PC-9 (cell line): ENCODE data around the gene COL18A1. TPM values are rescaled to one million over a fixed set of nuclear protein-coding genes. Genes with fewer than 3 reads are reported as not detected.

Source experiments
- BruUV-seq: library from RNA; stranded (reverse); fragments of 400-500 nt; replicated peaks from 2 replicates; lab custom pipeline; 2021; lab: Mats Ljungman, UMichigan
- CTCF ChIA-PET: fragments of 300-600 bp; sonication (Branson Sonifier 250); formaldehyde crosslinking; loops from one replicate; lab custom pipeline; 2022; ENCODE audit warnings: antibody characterized with exemption; lab: Charles Lee
- POLR2A ChIA-PET: fragments of 300-600 bp; sonication (Branson Sonifier 250); formaldehyde crosslinking; loops from one replicate; lab custom pipeline; 2022; ENCODE audit warnings: antibody characterized with exemption; ENCODE audit not compliant: unreplicated experiment; lab: Charles Lee
- DNase-seq, 2 experiments: peaks; one replicate each; pipeline versions ENCODE4 v3.0.0 to v3.0.0-alpha.2; 2015 to 2022; ENCODE audit warnings: mixed read lengths in 1 of 2
- H2AFZ ChIP-seq: fragments of 200-600 bp; sonication (generic); 2 replicates; pipeline ENCODE4 v1.8.1; 2017; ENCODE audit warnings: antibody characterized with exemption
- H3F3A ChIP-seq: fragments of 200-600 bp; sonication (generic); 2 replicates; pipeline ENCODE4 v1.8.1; 2017; ENCODE audit warnings: antibody characterized with exemption, mild to moderate bottlenecking, low read depth; ENCODE audit not compliant: insufficient read depth
- H3K27ac ChIP-seq: fragments of 200-600 bp; sonication (generic); 2 replicates; pipeline ENCODE4 v1.6.1; 2016; ENCODE audit warnings: mixed run types
- H3K27me3 ChIP-seq: fragments of 200-600 bp; sonication (generic); 2 replicates; pipeline ENCODE4 v1.6.1; 2016; ENCODE audit warnings: low read depth, mixed run types; ENCODE audit not compliant: insufficient read depth
- H3K36me3 ChIP-seq: fragments of 200-600 bp; sonication (generic); 2 replicates; pipeline ENCODE4 v1.6.1; 2016; ENCODE audit warnings: low read depth, mixed run types
- H3K4me1 ChIP-seq: fragments of 200-600 bp; sonication (generic); replicated peaks from 2 replicates; pipeline ENCODE4 v1.6.1; 2016; ENCODE audit warnings: mixed run types; ENCODE audit not compliant: insufficient read depth
- H3K4me2 ChIP-seq: fragments of 200-600 bp; sonication (generic); 2 replicates; pipeline ENCODE4 v1.6.1; 2017; ENCODE audit warnings: mixed run types
- H3K4me3 ChIP-seq: fragments of 200-600 bp; sonication (generic); 2 replicates; pipeline ENCODE4 v1.6.1; 2016; ENCODE audit warnings: mixed run types
- H3K79me2 ChIP-seq: fragments of 200-600 bp; sonication (generic); 2 replicates; pipeline ENCODE4 v1.6.1; 2017; ENCODE audit warnings: low read depth, mixed run types
- H3K9me2 ChIP-seq: fragments of 200-600 bp; sonication (generic); 2 replicates; pipeline ENCODE4 v1.8.1; 2017; ENCODE audit warnings: mild to moderate bottlenecking; ENCODE audit not compliant: insufficient read depth
- H3K9me3 ChIP-seq: fragments of 200-600 bp; sonication (generic); 2 replicates; pipeline ENCODE4 v1.8.1; 2016; ENCODE audit warnings: low read depth; ENCODE audit not compliant: insufficient read depth
- H4K20me1 ChIP-seq: fragments of 200-600 bp; sonication (generic); 2 replicates; pipeline ENCODE4 v1.8.1; 2017; ENCODE audit not compliant: insufficient read depth
- CTCF ChIP-seq: fragments of 200-600 bp; sonication (generic); conservative IDR thresholded peaks from 2 replicates; pipeline ENCODE4 v1.6.1; 2017; ENCODE audit warnings: mixed run types, antibody characterized with exemption, mild to moderate bottlenecking, moderate library complexity
- EZH2 ChIP-seq: fragments of 200-600 bp; sonication (generic); IDR thresholded peaks from 2 replicates; pipeline ENCODE4 v1.8.0; 2017; ENCODE audit warnings: antibody characterized with exemption, low read depth
- intact Hi-C: fragments of 100-400 bp; cut with micrococcal nuclease; formaldehyde crosslinking; loops from one replicate; pipeline ENCODE4 v1.10.0; 2022; ENCODE audit not compliant: unreplicated experiment
- total RNA-seq: library from RNA; stranded (reverse); gene quantifications from 2 replicates; pipeline ENCODE4 v1.2.3, GENCODE V29; 2021

COL18A1 gene
- total RNA-seq, 1 experiment from 2014 or later = 82.4 TPM

GRCh38 chr21:45409466-45410150 lies 4.6 kb downstream of the COL18A1 start:
- Histone ChIP-seq H3K4me2 (no peak overlapping the region), H3K4me1 (peaks cover 26% of the 10 kb centered on the region), H4K20me1 (peaks cover 5% of the 10 kb centered on the region; the same call in 1 of the 2 replicates), H3K4me3 (no peak overlapping the region), H3F3A (no peaks in the 10 kb centered on the region; the same call in 1 of the 2 replicates), H3K36me3 (no peaks in the 10 kb centered on the region), H3K9me2 (no peaks in the 10 kb centered on the region), H3K79me2 (no peaks in the 10 kb centered on the region), H3K27ac (no peak overlapping the region), H2AFZ (no peak overlapping the region), H3K9me3 (no peaks in the 10 kb centered on the region), H3K27me3 (no peaks in the 10 kb centered on the region)
- TF ChIP-seq CTCF (no peak), EZH2 (no peak)
- DNase-seq = no peak
- ChIA-PET CTCF (no interaction called here), POLR2A (no interaction called here)
- no TSS peak for BruUV-seq
- intact Hi-C loops = no loop called here

DNA sequence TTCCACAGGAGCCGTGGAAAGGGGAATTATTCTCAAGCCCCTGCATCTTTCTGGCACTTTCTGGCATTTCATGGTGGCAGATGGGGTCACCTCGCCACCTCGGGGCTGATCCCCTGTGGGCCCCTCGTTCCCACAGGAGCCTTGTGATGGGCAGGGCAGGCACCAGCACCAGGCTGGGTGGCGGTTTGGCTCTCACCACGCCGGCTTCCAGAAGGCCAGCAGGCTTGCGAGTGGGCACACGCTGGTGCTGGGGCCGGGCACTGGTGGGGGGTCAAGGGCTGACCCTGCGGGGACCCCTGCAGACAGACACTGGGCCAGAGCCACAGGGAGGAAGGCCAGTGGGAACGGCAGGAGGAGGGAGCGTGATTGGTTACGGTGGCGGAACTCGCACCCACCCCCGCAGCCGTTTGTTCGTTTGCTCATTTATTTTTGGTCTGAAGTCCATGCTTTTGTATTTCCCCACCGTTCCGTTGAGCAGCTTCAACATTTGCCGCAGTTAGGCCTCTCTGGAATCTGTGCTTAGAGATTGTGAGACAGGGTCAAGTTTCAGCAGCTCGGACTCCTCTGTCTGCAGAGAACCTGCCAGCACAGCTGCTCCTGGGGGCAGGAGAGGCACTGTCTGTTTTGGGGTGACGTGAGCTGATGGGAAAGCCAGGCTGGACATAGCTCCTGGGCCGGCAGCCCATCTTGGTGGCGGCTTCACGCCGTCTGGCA lies 5.3 kb downstream of the COL18A1 start:
- Histone ChIP-seq H3K36me3 (no peaks in the 10 kb centered on the region), H3K4me3 (no peak overlapping the region), H3K79me2 (no peaks in the 10 kb centered on the region), H3F3A (no peaks in the 10 kb centered on the region; the same call in 1 of the 2 replicates), H4K20me1 (peaks cover 5% of the 10 kb centered on the region; the same call in 1 of the 2 replicates), H3K27ac (no peak overlapping the region), H2AFZ (no peak overlapping the region), H3K9me2 (no peaks in the 10 kb centered on the region), H3K4me1 (peaks cover 26% of the 10 kb centered on the region), H3K4me2 (no peak overlapping the region), H3K27me3 (no peaks in the 10 kb centered on the region), H3K9me3 (no peaks in the 10 kb centered on the region)
- DNase-seq = no peak
- ChIA-PET CTCF (no interaction called here), POLR2A (no interaction called here)
- TF ChIP-seq CTCF (no peak), EZH2 (no peak)
- intact Hi-C loops = no loop called here
- no TSS peak for BruUV-seq

- Histone ChIP-seq H3K9me3 (no peaks in the 10 kb centered on the region), H3F3A (no peaks in the 10 kb centered on the region; the same call in 1 of the 2 replicates), H3K36me3 (no peaks in the 10 kb centered on the region), H3K27ac (no peak overlapping the region), H3K4me3 (no peak overlapping the region), H3K79me2 (no peaks in the 10 kb centered on the region), H2AFZ (no peak overlapping the region), H3K27me3 (no peaks in the 10 kb centered on the region), H3K4me1 (peaks cover 23% of the 10 kb centered on the region), H4K20me1 (peaks cover 5% of the 10 kb centered on the region; the same call in 1 of the 2 replicates), H3K9me2 (no peaks in the 10 kb centered on the region), H3K4me2 (no peak overlapping the region)
- intact Hi-C loops = no loop called here
- ChIA-PET POLR2A (no interaction called here), CTCF (no interaction called here)
- no peak for DNase-seq
- TF ChIP-seq CTCF (no peak), EZH2 (no peak)
- BruUV-seq = no TSS peak
Measured at GRCh38 chr21:45410865-45411809, 6.2 kb downstream of the COL18A1 start.
